Measurements from ENCODE around the gene CUL4B.
"Not testable (repeated sequence)": the region's sequence is repeated elsewhere in the genome, so short reads cannot be mapped to it uniquely, and the experiment has no call there.

Gene CUL4B

GRCh38 chrX:120560842-120561633, at the start of gene CUL4B:
Gene CUL4B, minus strand, starts transcription at chrX:120560962. Its CDS starts 324 bp downstream, at chrX:120560638.
- CTCF ChIA-PET, result no interaction called here
- POLR2A ChIA-PET, result interaction anchor here (0.6 to 2.8 kb wide), 5 partner anchors 11 to 174 kb away, joined by 3 to 28 read pairs (median 3); partner anchors contain the start of gene MCTS1
- DNase-seq (ENCODE audit: low read depth, low spot score), result peak; percentile 83
- peak within 1 kb of the TSS; percentile 73 for H3K4me3 ChIP-seq (ENCODE audit: low read depth, low read length)
- TF ChIP-seq, protein P1, sequence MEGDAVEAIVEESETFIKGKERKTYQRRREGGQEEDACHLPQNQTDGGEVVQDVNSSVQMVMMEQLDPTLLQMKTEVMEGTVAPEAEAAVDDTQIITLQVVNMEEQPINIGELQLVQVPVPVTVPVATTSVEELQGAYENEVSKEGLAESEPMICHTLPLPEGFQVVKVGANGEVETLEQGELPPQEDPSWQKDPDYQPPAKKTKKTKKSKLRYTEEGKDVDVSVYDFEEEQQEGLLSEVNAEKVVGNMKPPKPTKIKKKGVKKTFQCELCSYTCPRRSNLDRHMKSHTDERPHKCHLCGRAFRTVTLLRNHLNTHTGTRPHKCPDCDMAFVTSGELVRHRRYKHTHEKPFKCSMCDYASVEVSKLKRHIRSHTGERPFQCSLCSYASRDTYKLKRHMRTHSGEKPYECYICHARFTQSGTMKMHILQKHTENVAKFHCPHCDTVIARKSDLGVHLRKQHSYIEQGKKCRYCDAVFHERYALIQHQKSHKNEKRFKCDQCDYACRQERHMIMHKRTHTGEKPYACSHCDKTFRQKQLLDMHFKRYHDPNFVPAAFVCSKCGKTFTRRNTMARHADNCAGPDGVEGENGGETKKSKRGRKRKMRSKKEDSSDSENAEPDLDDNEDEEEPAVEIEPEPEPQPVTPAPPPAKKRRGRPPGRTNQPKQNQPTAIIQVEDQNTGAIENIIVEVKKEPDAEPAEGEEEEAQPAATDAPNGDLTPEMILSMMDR (IDR thresholded peaks at IDR 0.05; ENCODE audit: insufficient read depth, low read length, missing control alignments), result no peak

DNA sequence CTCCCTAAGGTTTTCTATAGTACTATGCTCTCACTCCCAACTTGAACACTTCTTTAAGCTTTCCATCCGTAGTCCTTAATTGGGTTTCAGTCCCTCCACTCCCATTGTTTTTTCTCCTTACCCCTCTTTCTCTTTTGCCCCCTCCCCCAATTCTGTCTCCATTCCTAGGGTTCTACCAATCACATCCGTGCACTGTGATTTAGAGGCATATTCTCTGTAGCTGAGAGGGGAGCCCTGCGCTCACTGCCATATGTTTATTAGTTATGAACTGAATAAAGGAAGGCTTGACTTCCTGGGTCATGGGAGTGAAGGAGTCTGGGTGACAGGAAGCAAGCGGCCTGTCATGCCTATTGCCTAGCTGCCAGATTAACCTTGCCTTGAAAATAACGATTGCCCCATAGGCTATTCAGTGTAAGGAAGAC, 43.6 kb upstream of the CUL4B start:
- H3K4me3 ChIP-seq (ENCODE audit: low read depth, low read length), result peak overlapping the region; percentile 67
- POLR2A ChIA-PET, result interaction anchor here (1.3 to 1.6 kb wide), 2 partner anchors 20 to 43 kb away, joined by 5 to 12 read pairs; partner anchors contain the start of gene CUL4B
- CTCF ChIA-PET, result interaction anchor here (1.0 to 2.0 kb wide), 3 partner anchors 106 to 186 kb away, joined by 3 to 4 read pairs (median 3); no protein-coding TSS in a partner anchor
- no peak for DNase-seq (ENCODE audit: low read depth, low spot score)
- TF ChIP-seq, protein P1 (IDR thresholded peaks at IDR 0.05; ENCODE audit: insufficient read depth, low read length, missing control alignments), result no peak

DNA sequence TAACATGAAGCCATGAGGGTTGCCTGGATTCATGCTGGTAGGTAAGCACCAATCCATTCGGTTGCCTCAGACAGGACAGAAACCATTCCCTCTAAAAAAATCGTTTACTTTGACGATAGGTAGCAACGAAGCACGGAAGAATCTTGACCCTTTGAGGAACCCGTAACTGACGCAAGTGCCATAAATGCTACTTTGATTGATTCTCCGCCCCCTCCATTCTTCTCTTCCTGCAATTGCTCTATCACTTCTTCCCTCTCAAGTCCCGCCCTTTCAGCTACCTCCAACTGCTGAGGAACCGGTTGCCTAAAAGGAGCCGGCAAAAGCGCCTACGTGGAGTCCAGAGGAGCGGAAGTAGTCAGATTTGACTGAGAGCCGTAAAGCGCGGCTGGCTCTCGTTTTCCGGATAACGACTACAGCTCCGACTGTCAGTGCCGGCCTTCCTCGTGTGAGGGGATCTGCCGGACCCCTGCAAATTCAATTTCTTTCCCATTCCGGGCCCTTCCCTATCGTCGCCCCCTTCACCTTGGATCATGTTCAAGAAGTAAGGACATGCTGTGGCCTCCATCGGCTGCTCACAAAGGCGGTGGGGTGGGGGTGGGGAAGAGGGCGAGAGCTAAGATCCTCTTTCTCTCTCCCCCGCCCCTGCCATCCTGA, 43.1 kb upstream of the CUL4B start, which contains the start of gene MCTS1:
TSS of gene MCTS1 (plus strand) at position 395 of the 654 bp plus-strand sequence. CDS start at position 531, 136 bp downstream.
- DNase-seq (ENCODE audit: low read depth, low spot score), result peak; percentile 85
- CTCF ChIA-PET, result interaction anchor here (1.0 to 2.0 kb wide), 3 partner anchors 105 to 186 kb away, joined by 3 to 4 read pairs (median 3); no protein-coding TSS in a partner anchor
- H3K4me3 ChIP-seq (ENCODE audit: low read depth, low read length), result peak within 1 kb of the TSS; percentile 67
- TF ChIP-seq, protein P1 (IDR thresholded peaks at IDR 0.05; ENCODE audit: insufficient read depth, low read length, missing control alignments), result no peak
- POLR2A ChIA-PET, result interaction anchor here (0.7 to 1.6 kb wide), 3 partner anchors 19 to 1095 kb away, joined by 3 to 12 read pairs (median 5); partner anchors contain the start of gene CUL4B

- ChIA-PET CTCF (no interaction called here), POLR2A (interaction anchor here (1.3 kb wide), 1 partner anchor 19 kb away, joined by 5 read pairs; the partner anchor contains the start of gene MCTS1)
- H3K4me3 ChIP-seq (ENCODE audit: low read depth, low read length), result no peak overlapping the region
- TF ChIP-seq, protein P1 (IDR thresholded peaks at IDR 0.05; ENCODE audit: insufficient read depth, low read length, missing control alignments), result no peak
- DNase-seq (ENCODE audit: low read depth, low spot score), result no peak
Observed at GRCh38 chrX:120585702-120586101, 24.9 kb upstream of the CUL4B start.

DNA sequence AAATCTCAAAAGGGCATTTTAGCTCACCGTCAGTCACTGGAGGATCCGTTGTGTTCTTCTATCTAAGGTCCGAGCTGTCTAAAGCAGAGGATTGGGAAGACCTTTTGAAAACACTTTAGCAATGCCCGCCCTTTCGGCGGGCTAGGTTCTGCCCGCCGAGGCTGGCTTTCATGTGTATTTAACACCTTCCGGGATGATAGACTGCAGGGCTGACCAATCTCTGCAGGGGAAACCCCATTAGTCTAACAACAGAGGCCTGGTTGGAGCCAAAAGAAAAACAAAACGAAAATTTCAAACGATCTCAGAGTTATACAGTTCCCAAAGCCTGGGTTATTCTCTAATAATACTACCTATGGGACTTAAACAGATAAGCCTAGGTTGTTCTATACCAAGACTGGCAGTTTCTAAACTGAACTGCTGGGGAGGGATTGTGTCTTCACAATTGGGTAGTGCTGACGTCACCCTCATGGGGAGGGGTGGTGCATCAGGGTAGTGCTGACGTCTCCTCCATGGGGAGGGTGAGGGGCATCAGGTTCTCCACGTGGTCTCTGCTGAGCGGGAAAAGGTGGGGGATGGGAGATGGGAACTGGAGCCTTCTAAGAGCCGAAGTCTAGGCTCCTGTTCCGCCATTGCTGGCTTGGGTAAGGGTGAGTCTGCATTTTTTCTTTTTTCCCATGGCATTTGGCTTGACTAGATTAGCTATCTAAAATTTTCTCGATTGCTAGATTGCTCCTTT, 14.8 kb upstream of the CUL4B start:
- ChIA-PET POLR2A (no interaction called here), CTCF (no interaction called here)
- no peak overlapping the region for H3K4me3 ChIP-seq (ENCODE audit: low read depth, low read length)
- TF ChIP-seq, protein P1 (IDR thresholded peaks at IDR 0.05; ENCODE audit: insufficient read depth, low read length, missing control alignments), result no peak
- no peak for DNase-seq (ENCODE audit: low read depth, low spot score)

GRCh38 chrX:120573806-120574205, 13.0 kb upstream of the CUL4B start:
- H3K4me3 ChIP-seq (ENCODE audit: low read depth, low read length); CTCF ChIA-PET; POLR2A ChIA-PET; DNase-seq (ENCODE audit: low read depth, low spot score): not testable (repeated sequence)
